Stimulated activated CD8-positive, alpha-beta memory T cell treated with anti-CD3 and anti-CD28 coated beads, Interleukin-12 subunit alpha, Interleukin-12 subunit beta, amount 100 ng/mL, for 1 hour (primary cell): Measurements from ENCODE around the gene HIRIP3.

ENCODE experiments used
- DNase-seq: peaks from one replicate; pipeline ENCODE4 v3.0.0-alpha.2; 2020; ENCODE audit warnings: low read depth

HIRIP3 gene

DNA sequence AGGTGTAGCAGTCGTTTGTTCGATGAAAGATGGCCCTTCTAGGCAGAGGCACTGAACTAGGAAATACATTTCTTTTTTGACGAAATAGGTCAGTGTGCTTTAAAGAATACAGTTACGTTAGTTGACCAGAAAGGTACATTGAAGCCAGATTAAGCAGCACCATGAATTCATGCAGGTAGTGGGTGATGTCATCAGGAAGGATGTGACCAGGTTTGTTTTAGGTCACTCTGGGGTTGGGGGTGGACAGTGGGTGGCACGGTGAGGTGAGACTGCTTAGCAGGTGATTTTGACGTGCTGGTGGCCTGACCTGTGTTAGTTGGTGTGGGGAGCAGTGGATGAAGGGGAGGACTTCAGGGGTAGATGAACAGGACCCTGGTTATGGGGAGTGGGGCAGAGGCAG, 4.2 kb upstream of the HIRIP3 start:
- no peak for DNase-seq

GRCh38 chr16:29996766-29997250, 1.4 kb upstream of the HIRIP3 start:
- DNase-seq, result no peak

GRCh38 chr16:29995911-29996765, 721 bp upstream of the HIRIP3 start, which contains the start of gene INO80E:
INO80E (plus strand) TSS chr16:29996241; CDS start chr16:29996311, 70 bp downstream.
- peak; percentile 99 for DNase-seq

DNA sequence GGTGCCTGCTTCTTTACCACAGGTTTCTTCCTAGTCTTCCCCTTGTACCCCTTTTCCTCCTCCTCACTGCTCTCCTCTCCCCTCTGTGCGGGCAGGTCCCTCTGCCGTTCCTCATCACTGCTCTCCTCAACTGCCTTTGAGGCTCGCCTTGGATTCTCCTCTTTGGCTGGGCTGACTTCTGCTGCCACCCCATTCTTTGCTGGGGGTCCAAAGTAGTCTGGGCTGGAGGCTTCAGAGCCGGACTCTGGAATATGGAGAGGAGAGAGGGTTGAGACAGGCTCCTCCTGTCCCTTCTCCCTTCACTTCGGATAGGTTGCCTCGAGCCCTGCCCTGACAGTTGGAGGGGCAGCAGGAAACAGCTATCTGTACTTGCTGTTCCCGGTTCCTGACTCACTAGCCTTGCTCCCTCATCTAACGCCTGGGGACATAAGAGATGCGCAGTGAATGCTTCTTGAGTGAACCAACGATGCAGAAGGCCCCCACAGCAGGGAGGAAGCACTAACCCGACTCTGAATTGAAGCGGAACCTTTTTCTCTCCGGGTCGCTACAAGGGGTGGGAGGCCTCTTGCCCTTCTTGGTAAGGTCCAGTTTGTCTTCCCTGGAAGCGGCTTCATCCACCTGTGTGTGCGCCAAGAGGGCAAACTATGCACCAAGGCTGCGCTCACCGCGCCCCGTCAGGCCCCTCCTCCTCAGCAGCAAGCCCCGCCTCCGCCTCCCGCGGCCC, 655 bp downstream of the HIRIP3 start:
- peak; percentile 39 for DNase-seq

DNA sequence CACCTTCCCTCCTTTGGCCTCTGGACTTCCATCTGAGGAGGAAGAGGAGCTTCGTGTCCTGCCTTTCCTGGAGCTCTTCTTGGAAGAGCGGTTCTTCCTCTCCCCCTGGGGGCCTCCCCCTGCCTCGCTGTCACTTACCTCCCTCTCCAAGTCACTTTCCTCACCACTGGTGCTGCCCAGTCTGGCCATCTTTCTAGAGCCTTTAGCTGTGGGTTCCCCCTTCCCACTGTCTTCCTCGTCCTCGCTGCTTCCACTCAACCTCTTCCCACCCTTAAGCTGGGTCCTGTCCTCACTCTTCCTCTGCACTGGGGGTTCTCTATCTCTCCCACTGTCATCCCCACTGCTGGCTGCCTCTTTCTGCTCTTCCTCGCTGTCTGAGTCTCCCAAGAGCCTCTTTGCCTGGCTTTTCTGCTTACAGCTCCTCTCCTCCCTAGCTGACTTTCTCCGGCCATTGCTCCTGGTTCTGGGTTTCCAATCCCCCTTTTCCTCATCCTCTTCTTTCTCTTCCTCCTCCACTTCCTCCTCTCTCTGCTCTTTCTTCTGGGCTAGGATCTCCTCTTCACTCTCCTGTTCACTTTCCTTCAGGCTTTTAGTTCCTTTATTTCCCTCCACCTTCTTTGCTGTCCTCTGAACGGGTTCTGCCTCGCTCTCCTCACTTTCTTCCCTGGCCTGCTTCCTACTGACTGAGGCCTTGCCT, 1.4 kb downstream of the HIRIP3 start:
- no peak for DNase-seq

DNA sequence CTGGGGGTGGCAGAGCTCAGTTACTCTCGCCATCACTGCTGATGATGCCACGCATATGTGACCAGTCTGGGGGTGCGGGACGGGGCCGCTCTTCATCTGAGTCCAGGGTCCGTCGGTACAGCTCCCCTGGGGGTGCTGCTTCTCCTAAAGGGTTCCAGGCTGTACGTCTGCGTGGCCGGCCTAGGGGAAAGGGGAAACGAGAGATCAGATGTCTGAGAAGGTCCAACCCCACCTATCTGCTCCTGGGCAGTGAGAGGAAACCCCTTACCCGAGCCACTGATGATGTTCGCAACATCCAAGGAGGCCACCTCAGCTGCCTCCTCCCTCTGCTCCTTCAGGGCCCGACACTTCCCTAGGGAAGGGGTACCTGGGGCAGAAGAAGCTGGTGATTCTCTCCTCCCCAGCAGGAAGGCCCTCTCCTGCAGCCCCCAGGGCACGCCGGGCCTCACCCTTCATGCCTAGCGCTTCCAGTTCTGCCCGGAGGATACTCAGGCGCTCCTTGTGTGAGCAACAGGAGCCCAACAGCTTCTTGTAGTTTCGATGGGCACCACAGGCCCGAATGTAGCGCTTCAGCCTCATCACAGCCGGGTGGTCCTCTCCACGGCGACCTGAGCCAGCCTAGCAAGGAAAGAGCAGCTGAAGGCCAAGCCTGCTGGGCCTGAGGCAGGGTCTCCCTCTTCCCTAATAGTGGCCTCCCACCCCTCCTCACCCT, 2.1 kb downstream of the HIRIP3 start:
- DNase-seq, result no peak

DNA sequence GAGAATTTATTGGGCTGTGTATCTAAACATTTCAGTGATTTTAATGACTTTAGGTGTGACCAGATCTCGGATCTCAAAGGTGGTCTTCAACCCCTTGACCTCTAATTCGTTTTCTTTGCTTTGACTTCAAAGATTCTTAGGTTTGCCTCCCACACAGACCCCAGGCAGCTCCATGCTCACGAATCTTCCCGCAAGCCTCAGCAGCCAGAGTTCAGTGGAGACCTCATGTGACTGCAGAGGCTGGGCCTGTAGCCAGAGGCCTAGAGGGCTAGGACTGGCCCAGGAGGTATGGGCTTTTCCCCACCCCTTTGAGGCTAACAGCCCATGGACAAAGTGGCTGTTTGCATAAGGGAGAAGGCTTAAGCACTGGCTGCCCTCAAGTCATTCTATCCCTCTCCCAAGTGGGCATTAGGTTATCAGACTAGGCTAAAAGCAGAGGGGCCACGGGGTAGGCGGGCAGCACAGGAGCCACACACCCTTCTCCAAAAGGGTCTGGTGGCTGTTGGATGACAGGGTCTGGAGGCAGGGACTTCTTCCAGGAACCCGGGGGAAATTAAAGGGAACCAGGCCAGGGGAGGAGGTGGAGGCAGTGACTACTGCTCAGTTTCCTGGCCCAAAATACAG, 3.0 kb downstream of the HIRIP3 start:
- DNase-seq, result no peak

- no peak for DNase-seq
Observed at GRCh38 chr16:29991571-29991904, 3.9 kb downstream of the HIRIP3 start.

- DNase-seq, result no peak
Observed at GRCh38 chr16:29990883-29991570, 4.4 kb downstream of the HIRIP3 start.

DNA sequence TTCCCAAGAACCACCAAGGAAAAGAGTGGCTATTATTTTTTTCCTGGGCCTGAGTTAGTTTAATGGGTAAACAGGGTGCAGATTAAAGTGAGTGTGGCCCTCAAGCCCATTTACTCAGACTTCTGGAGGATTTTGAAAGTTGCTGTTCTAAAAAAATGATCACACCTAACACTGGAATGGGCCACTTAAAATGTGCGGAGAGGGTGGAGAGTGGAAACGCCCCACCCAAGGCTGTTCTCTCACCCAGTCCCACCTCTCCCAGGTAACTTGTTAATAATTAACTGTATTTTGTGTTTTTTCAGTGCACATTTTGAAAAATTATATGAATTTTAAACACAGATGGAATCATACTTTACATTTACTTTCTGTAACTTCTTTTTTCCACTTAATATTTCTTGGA, 5.4 kb downstream of the HIRIP3 start:
- DNase-seq, result no peak

DNA sequence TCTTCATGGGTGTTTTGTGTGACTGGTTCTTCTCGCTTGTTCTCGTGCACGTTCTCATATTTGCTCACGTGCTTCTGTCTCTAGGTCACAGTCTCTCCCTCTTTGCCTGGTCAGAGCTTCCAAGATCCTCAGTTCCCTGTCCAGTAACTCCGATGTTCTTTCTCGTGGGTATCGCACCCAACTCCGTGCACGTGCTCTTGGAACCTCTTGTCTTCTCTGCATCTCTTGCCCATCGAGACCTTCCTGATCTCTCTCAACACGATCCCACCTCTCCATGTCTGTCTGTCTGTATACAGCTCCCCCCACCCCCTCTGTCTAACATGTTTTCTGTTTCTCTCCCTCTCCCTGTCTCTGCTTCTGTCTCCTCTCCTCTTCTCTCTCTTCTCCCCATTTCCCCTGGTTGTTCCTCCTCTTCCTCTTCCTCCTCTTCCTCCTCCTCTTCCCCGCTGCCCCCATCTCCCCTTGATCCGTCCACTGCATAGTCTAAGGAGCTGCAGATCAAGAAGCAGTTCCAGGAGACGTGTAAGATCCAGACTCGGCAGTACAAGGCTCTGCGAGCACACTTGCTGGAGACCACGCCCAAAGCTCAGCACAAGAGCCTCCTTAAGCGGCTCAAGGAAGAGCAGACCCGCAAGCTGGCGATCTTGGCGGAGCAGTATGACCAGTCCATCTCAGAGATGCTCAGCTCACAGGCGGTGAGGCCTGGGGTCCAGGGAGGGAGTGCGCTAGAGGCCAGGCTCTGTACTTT, 6.1 kb downstream of the HIRIP3 start:
- DNase-seq, result no peak

GRCh38 chr16:29988346-29989075, 6.9 kb downstream of the HIRIP3 start:
- DNase-seq, result no peak

- no peak for DNase-seq
Observed at GRCh38 chr16:29987371-29988085, 7.9 kb downstream of the HIRIP3 start.

DNA sequence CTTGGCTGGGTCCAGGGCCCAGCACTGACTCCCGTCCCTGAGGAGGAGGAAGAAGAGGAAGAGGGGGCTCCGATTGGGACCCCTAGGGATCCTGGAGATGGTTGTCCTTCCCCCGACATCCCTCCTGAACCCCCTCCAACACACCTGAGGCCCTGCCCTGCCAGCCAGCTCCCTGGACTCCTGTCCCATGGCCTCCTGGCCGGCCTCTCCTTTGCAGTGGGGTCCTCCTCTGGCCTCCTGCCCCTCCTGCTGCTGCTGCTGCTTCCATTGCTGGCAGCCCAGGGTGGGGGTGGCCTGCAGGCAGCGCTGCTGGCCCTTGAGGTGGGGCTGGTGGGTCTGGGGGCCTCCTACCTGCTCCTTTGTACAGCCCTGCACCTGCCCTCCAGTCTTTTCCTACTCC, 8.5 kb downstream of the HIRIP3 start:
- no peak for DNase-seq

- DNase-seq, result no peak
Observed at GRCh38 chr16:29986231-29986630, 9.2 kb downstream of the HIRIP3 start.

DNA sequence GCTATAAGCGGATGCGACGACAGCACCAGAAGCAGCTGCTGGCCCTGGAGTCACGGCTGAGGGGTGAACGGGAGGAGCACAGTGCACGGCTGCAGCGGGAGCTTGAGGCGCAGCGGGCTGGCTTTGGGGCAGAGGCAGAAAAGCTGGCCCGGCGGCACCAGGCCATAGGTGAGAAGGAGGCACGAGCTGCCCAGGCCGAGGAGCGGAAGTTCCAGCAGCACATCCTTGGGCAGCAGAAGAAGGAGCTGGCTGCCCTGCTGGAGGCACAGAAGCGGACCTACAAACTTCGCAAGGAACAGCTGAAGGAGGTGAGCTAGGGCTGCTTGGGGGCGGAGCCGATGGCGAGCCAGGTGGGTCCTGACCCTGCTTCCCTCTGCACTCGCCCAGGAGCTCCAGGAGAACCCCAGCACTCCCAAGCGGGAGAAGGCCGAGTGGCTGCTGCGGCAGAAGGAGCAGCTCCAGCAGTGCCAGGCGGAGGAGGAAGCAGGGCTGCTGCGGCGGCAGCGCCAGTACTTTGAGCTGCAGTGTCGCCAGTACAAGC, 10.1 kb downstream of the HIRIP3 start:
- DNase-seq, result no peak

DNA sequence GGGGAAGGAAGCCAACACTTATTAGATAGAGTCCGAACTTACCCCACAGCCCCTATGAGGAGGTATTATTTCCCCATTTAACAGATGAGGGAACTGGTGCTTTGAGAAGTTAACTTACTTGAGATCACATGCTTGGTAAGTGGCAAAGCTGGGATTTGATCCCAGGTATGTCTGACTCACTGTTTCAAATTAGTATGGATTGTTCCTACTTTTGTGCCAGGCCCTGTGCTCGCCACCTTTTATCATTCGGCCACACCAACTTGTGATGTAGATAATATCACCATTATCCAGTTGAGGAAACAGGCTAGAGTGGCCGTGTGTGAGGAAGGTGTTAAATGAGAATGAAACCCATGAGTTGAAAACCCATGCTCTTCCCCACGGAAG, 10.7 kb downstream of the HIRIP3 start:
- no peak for DNase-seq

GRCh38 chr16:29984137-29984763, 11.2 kb downstream of the HIRIP3 start:
- DNase-seq, result no peak
